Gastrocnemius medialis (tissue), 4 donors: ENCODE data around the gene RREB1.

Experiments
- POLR2A ChIP-seq, 2 donors: fragments of 450-650 bp; IDR thresholded peaks; one replicate each; pipeline ENCODE4 v1.6.1; 2017; ENCODE audit warnings: antibody characterized with exemption in 2 of 2, mild to moderate bottlenecking in 2 of 2, moderate library complexity in 2 of 2
- TF ChIP-seq, protein P1 (sequence below), 5 experiments: fragments of 450-650 bp in 3 of 5; fragments of 200-600 bp in 2 of 5; sonication (generic) in 2 of 5; IDR thresholded peaks in 4 of 5; conservative IDR thresholded peaks in 1 of 5; 1 replicate in 4 of 5; 2 replicates in 1 of 5; pipeline ENCODE4 v1.5.1; 2016 to 2019; ENCODE audit warnings: antibody characterized with exemption in 5 of 5, mild to moderate bottlenecking in 3 of 5, moderate library complexity in 3 of 5

GRCh38 chr6:7165890-7166267 is 58.1 kb downstream of the RREB1 start:
- TF ChIP-seq, protein P1, sequence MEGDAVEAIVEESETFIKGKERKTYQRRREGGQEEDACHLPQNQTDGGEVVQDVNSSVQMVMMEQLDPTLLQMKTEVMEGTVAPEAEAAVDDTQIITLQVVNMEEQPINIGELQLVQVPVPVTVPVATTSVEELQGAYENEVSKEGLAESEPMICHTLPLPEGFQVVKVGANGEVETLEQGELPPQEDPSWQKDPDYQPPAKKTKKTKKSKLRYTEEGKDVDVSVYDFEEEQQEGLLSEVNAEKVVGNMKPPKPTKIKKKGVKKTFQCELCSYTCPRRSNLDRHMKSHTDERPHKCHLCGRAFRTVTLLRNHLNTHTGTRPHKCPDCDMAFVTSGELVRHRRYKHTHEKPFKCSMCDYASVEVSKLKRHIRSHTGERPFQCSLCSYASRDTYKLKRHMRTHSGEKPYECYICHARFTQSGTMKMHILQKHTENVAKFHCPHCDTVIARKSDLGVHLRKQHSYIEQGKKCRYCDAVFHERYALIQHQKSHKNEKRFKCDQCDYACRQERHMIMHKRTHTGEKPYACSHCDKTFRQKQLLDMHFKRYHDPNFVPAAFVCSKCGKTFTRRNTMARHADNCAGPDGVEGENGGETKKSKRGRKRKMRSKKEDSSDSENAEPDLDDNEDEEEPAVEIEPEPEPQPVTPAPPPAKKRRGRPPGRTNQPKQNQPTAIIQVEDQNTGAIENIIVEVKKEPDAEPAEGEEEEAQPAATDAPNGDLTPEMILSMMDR (IDR thresholded peaks at IDR 0.05 in 4 of 5, conservative IDR thresholded peaks at IDR 0.05 in 1 of 5): no peak
- no peak for TF ChIP-seq POLR2A (IDR thresholded peaks at IDR 0.05)
